ENCODE measurements around the gene LARGE1.

DNA sequence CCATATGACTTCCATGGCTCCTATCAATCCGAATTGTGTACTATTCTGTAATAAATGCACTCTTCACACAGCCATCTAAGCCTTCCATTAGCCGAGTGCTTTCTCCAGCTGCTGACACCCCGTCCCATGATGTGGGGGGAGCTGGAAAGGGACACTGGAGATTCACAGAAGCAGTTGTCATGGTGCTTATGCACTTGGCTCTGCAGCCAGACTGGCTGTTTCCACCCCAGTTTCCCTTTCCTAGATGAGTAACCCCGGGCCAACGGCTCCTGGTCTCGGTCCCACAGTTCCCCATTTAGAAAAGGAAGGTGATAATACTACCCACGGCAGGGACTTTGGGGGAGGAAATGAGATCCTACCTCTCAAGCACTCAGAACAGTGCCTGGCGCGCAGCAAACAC lies 617.2 kb downstream of the LARGE1 start:
- no peak for TF ChIP-seq POLR2A (IDR thresholded peaks at IDR 0.05; ENCODE audit: insufficient read depth in 1 of 2, low read depth in 2 of 2, low read length in 2 of 2)
- TF ChIP-seq, protein P1, sequence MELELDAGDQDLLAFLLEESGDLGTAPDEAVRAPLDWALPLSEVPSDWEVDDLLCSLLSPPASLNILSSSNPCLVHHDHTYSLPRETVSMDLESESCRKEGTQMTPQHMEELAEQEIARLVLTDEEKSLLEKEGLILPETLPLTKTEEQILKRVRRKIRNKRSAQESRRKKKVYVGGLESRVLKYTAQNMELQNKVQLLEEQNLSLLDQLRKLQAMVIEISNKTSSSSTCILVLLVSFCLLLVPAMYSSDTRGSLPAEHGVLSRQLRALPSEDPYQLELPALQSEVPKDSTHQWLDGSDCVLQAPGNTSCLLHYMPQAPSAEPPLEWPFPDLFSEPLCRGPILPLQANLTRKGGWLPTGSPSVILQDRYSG (CRISPR knock-in tag; IDR thresholded peaks at IDR 0.05), result no peak
- TF ChIP-seq SP1 (IDR thresholded peaks at IDR 0.05), result no peak
- no peak for TF ChIP-seq SP1 (CRISPR knock-in tag; IDR thresholded peaks at IDR 0.05)
- TF ChIP-seq EP300 (IDR thresholded peaks at IDR 0.05; ENCODE audit: low read depth in 2 of 2, low read length in 2 of 2), result no peak
- TF ChIP-seq EP300 (CRISPR knock-in tag; IDR thresholded peaks at IDR 0.05; ENCODE audit: borderline replicate concordance), result no peak
- TF ChIP-seq RFX5 (IDR thresholded peaks at IDR 0.05; ENCODE audit: low read depth, low read length), result no peak
- TF ChIP-seq ZSCAN29 (CRISPR knock-in tag; conservative IDR thresholded peaks at IDR 0.05), result no peak
- TF ChIP-seq TAF1 (CRISPR knock-in tag; IDR thresholded peaks at IDR 0.05), result no peak
- no peak for TF ChIP-seq PHF21A (CRISPR knock-in tag; IDR thresholded peaks at IDR 0.05)
- TF ChIP-seq KLF12 (CRISPR knock-in tag; IDR thresholded peaks at IDR 0.05; ENCODE audit: borderline replicate concordance), result no peak
- TF ChIP-seq CHD4 (IDR thresholded peaks at IDR 0.05; ENCODE audit: borderline replicate concordance, low read length), result no peak
- TF ChIP-seq, protein P2, sequence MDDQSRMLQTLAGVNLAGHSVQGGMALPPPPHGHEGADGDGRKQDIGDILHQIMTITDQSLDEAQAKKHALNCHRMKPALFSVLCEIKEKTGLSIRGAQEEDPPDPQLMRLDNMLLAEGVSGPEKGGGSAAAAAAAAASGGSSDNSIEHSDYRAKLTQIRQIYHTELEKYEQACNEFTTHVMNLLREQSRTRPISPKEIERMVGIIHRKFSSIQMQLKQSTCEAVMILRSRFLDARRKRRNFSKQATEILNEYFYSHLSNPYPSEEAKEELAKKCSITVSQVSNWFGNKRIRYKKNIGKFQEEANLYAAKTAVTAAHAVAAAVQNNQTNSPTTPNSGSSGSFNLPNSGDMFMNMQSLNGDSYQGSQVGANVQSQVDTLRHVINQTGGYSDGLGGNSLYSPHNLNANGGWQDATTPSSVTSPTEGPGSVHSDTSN (CRISPR knock-in tag; IDR thresholded peaks at IDR 0.05; ENCODE audit: borderline replicate concordance), result no peak
